ENCODE measurements around the gene ZNF625. TPM values are rescaled to one million over a fixed set of nuclear protein-coding genes. Genes with fewer than 3 reads are reported as not detected.

The ZNF625 gene
- total RNA-seq, 3 donors from 2014 or later, result 4.3 to 9.5 (median 5.4) TPM

- no peaks in the 10 kb centered on the region for H3K27me3 ChIP-seq
- H3K4me3 ChIP-seq, result peak within 1 kb of the TSS; percentile 77 to 84 (median 81)
- H3K4me1 ChIP-seq, result peaks cover 0 to 6% of the 10 kb centered on the region in 2 donors
- TF ChIP-seq, protein P1, sequence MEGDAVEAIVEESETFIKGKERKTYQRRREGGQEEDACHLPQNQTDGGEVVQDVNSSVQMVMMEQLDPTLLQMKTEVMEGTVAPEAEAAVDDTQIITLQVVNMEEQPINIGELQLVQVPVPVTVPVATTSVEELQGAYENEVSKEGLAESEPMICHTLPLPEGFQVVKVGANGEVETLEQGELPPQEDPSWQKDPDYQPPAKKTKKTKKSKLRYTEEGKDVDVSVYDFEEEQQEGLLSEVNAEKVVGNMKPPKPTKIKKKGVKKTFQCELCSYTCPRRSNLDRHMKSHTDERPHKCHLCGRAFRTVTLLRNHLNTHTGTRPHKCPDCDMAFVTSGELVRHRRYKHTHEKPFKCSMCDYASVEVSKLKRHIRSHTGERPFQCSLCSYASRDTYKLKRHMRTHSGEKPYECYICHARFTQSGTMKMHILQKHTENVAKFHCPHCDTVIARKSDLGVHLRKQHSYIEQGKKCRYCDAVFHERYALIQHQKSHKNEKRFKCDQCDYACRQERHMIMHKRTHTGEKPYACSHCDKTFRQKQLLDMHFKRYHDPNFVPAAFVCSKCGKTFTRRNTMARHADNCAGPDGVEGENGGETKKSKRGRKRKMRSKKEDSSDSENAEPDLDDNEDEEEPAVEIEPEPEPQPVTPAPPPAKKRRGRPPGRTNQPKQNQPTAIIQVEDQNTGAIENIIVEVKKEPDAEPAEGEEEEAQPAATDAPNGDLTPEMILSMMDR (IDR thresholded peaks at IDR 0.05), result no peak
- TF ChIP-seq POLR2AphosphoS5 (IDR thresholded peaks at IDR 0.05), result peak; percentile 89 to 96 (median 94)
- TF ChIP-seq POLR2A (IDR thresholded peaks at IDR 0.05), result peak; percentile 78
- peak within 1 kb of the TSS; percentile 91 to 98 for H3K27ac ChIP-seq
- H3K9me3 ChIP-seq, result no peaks in the 10 kb centered on the region
- peak; percentile 91 to 96 for DNase-seq (ENCODE audit: low spot score in 2 of 2)
- intact Hi-C loops (cut with DNase I; ENCODE audit: low total_unique reads), result no loop called here
- no peaks in the 10 kb centered on the region for H3K36me3 ChIP-seq
Observed at GRCh38 chr19:12162882-12163806, 6.6 kb upstream of the ZNF625 start, which contains the start of gene ZNF136. TSS of gene ZNF136 (plus strand) at chr19:12163096. CDS start at chr19:12163204, 108 bp downstream.

GRCh38 chr19:12162513-12162881 lies 6.0 kb upstream of the ZNF625 start:
- Histone ChIP-seq H3K36me3 (no peaks in the 10 kb centered on the region), H3K9me3 (no peaks in the 10 kb centered on the region), H3K4me3 (peak overlapping the region; percentile 77 to 84 (median 81)), H3K27ac (peak overlapping the region; percentile 91 to 98), H3K27me3 (no peaks in the 10 kb centered on the region), H3K4me1 (peaks cover 0 to 6% of the 10 kb centered on the region in 2 donors)
- no peak for TF ChIP-seq POLR2A (IDR thresholded peaks at IDR 0.05)
- TF ChIP-seq, protein P1 (IDR thresholded peaks at IDR 0.05), result no peak
- TF ChIP-seq POLR2AphosphoS5 (IDR thresholded peaks at IDR 0.05), result no peak
- DNase-seq (ENCODE audit: low spot score in 2 of 2), result no peak
- intact Hi-C loops (cut with DNase I; ENCODE audit: low total_unique reads), result no loop called here

DNA sequence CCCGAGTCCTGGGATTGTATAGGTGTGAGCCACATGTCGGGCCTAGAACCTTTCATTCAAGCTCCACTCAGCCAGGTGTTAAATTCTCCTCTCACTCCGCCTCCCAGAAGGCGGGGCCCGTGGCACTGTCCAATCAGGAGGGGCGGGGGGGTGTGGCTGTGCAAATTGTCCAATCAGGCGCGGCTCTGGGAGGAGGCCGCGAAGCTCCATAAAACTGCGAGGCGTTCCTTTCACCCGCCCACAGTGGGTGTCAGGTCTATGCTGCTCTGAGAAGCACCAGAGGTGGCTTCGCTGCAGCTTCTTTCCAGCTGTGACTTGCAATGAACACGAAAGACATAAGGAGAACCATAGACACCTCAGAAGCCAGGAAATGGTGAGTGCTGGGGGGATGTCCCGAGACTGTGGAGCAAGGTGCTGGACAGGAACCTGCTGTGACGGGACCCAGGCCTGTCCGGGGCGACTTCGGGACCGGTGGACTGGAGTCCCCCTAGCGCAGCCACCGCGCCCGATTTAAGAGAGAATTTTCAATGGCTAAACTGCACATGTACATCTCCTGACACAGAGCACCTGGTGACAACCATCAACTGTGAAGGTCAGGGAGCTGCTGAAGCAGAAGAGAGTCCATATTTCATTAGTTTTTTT lies 3.4 kb upstream of the ZNF625 start:
- Histone ChIP-seq H3K9me3 (no peaks in the 10 kb centered on the region), H3K4me3 (no peak overlapping the region), H3K27ac (no peak overlapping the region), H3K27me3 (no peaks in the 10 kb centered on the region), H3K4me1 (peaks cover 0 to 5% of the 10 kb centered on the region in 2 donors), H3K36me3 (no peaks in the 10 kb centered on the region)
- no peak for DNase-seq (ENCODE audit: low spot score in 2 of 2)
- intact Hi-C loops (cut with DNase I; ENCODE audit: low total_unique reads), result no loop called here
- TF ChIP-seq, protein P1 (IDR thresholded peaks at IDR 0.05), result no peak
- no peak for TF ChIP-seq POLR2A (IDR thresholded peaks at IDR 0.05)
- TF ChIP-seq POLR2AphosphoS5 (IDR thresholded peaks at IDR 0.05), result no peak

DNA sequence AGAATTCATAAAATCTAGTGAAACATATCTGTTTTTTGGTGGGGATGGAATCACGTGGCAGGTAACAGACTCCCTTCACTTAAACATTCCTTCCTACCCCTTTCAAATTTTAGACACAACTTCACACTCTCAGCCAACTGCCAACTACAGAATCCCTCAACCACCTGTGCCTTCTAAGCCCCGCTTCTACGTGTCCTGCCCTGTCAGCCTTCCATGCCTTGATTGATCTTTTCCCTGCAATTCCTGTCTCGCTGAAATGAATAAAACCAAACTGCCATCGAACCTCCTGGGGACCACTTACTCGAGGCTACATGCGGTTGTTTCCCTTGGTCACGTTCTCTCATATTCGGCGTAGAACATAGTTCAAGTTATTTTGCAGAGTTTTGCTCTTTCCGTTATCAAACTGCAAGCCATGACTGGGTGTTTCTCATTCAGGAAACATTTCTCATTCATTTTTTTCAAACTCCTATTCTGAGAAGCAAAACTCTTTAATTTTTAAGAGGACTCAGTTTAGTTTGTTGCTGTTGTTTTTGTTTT lies 1.1 kb downstream of the ZNF625 start:
- no peaks in the 10 kb centered on the region for H3K4me1 ChIP-seq
- H3K9me3 ChIP-seq, result no peaks in the 10 kb centered on the region
- peak overlapping the region; percentile 79 to 98 (median 97) for H3K4me3 ChIP-seq
- intact Hi-C loops (cut with DNase I; ENCODE audit: low total_unique reads), result no loop called here
- peak overlapping the region; percentile 83 to 93 for H3K27ac ChIP-seq
- DNase-seq (ENCODE audit: low spot score in 2 of 2), result no peak
- TF ChIP-seq, protein P1 (IDR thresholded peaks at IDR 0.05), result no peak
- no peak for TF ChIP-seq POLR2AphosphoS5 (IDR thresholded peaks at IDR 0.05)
- no peak for TF ChIP-seq POLR2A (IDR thresholded peaks at IDR 0.05)
- no peaks in the 10 kb centered on the region for H3K36me3 ChIP-seq
- H3K27me3 ChIP-seq, result no peaks in the 10 kb centered on the region
